SK-N-SH (cell line): ENCODE results near the gene NUP210L. TPM values are rescaled to one million over a fixed set of nuclear protein-coding genes. Genes with fewer than 3 reads are reported as not detected.

Source experiments
- CTCF ChIA-PET: fragments of 300-600, 350-600 bp; formaldehyde crosslinking; extraction: SDS; loops from one replicate; lab custom pipeline; 2021; lab: Yijun Ruan, JAX
- POLR2A ChIA-PET: fragments of 350-600 bp; sonication (Branson Sonifier 250); formaldehyde crosslinking; extraction: SDS; loops from one replicate; lab custom pipeline; 2020; ENCODE audit warnings: antibody characterized with exemption, inconsistent platforms; lab: Yijun Ruan, JAX
- DNase-seq: peaks from one replicate; pipeline ENCODE4 v3.0.0; 2012
- H2AFZ ChIP-seq: fragments of 200-600 bp; sonication (generic); 2 replicates; pipeline ENCODE4 v1.8.1; 2016; ENCODE audit warnings: antibody characterized with exemption, mild to moderate bottlenecking, low read depth
- H3F3A ChIP-seq: fragments of 200-600 bp; sonication (generic); replicated peaks from 2 replicates; pipeline ENCODE3; 2016; ENCODE audit warnings: antibody characterized with exemption, mild to moderate bottlenecking; ENCODE audit not compliant: insufficient read depth
- H3K27ac ChIP-seq, 2 experiments: fragments of 200-500 bp in 1 of 2; fragments of 200-600 bp in 1 of 2; sonication (Bioruptor generic) in 1 of 2; sonication (generic), shearing (Covaris generic) in 1 of 2; 2 replicates each; pipeline versions ENCODE4 v1.5.1 to v1.6.1; 2014 to 2016; ENCODE audit warnings: low read depth in 2 of 2, inconsistent platforms in 1 of 2, low read length in 1 of 2, mild to moderate bottlenecking in 1 of 2, mixed read lengths in 1 of 2
- H3K27me3 ChIP-seq: fragments of 200-600 bp; sonication (generic), shearing (Covaris generic); 2 replicates; pipeline ENCODE4 v1.6.1; 2016; ENCODE audit warnings: mixed run types; ENCODE audit not compliant: insufficient read depth
- H3K36me3 ChIP-seq, 2 experiments: fragments of 200-500 bp in 1 of 2; fragments of 200-600 bp in 1 of 2; sonication (Bioruptor generic) in 1 of 2; sonication (generic) in 1 of 2; replicated peaks in 1 of 2; 2 replicates each; pipeline versions ENCODE3 to v1.5.1; 2014 to 2016; ENCODE audit warnings: low read length in 1 of 2, mild to moderate bottlenecking in 1 of 2; ENCODE audit not compliant: insufficient read depth in 2 of 2, control insufficient read depth in 1 of 2
- H3K4me1 ChIP-seq, 2 experiments: fragments of 200-500 bp in 1 of 2; fragments of 200-600 bp in 1 of 2; sonication (Bioruptor generic) in 1 of 2; sonication (generic), shearing (Covaris generic) in 1 of 2; 2 replicates each; pipeline versions ENCODE4 v1.5.1 to v1.6.1; 2014 to 2016; ENCODE audit warnings: low read depth in 1 of 2, low read length in 1 of 2, mixed run types in 1 of 2; ENCODE audit not compliant: insufficient read depth in 2 of 2, control insufficient read depth in 1 of 2
- H3K4me2 ChIP-seq: fragments of 200-600 bp; sonication (generic), shearing (Covaris generic); 2 replicates; pipeline ENCODE4 v1.6.1; 2017; ENCODE audit warnings: mixed run types
- H3K4me3 ChIP-seq, 2 experiments: fragments of 200-500 bp in 1 of 2; fragments of 200-600 bp in 1 of 2; sonication (Bioruptor generic) in 1 of 2; sonication (generic), shearing (Covaris generic) in 1 of 2; 2 replicates each; pipeline versions ENCODE4 v1.5.1 to v1.8.1; 2014 to 2016; ENCODE audit warnings: low read depth in 2 of 2, inconsistent platforms in 1 of 2, low read length in 1 of 2, mild to moderate bottlenecking in 1 of 2, mixed read lengths in 1 of 2, moderate library complexity in 1 of 2
- H3K79me2 ChIP-seq: fragments of 200-600 bp; sonication (generic); 2 replicates; pipeline ENCODE4 v1.8.1; 2017; ENCODE audit warnings: mild to moderate bottlenecking; ENCODE audit not compliant: insufficient read depth
- H3K9ac ChIP-seq: fragments of 200-600 bp; sonication (generic); 2 replicates; pipeline ENCODE4 v1.6.1; 2017; ENCODE audit warnings: mixed run types
- H3K9me2 ChIP-seq: fragments of 200-600 bp; sonication (generic); 2 replicates; pipeline ENCODE4 v1.6.1; 2017; ENCODE audit warnings: mixed run types
- H3K9me3 ChIP-seq: fragments of 200-600 bp; sonication (generic); 2 replicates; pipeline ENCODE4 v1.6.1; 2017; ENCODE audit warnings: mixed run types, mild to moderate bottlenecking, moderate library complexity
- H4K20me1 ChIP-seq: fragments of 200-600 bp; sonication (generic); 2 replicates; pipeline ENCODE4 v1.6.1; 2017; ENCODE audit warnings: mild to moderate bottlenecking, mixed run types; ENCODE audit not compliant: insufficient read depth
- CHD2 ChIP-seq: fragments of 150-350 bp; IDR thresholded peaks from 2 replicates; pipeline ENCODE4 v1.6.1; 2018; ENCODE audit warnings: low read length; ENCODE audit not compliant: partially characterized antibody
- EP300 ChIP-seq, 2 experiments: IDR thresholded peaks; 2 replicates each; pipeline versions ENCODE4 v1.4.0 to v1.6.1; 2012; ENCODE audit warnings: borderline replicate concordance in 1 of 2, low read depth in 1 of 2, low read length in 1 of 2
- EZH2phosphoT487 ChIP-seq: fragments of 200-600 bp; sonication (generic); IDR thresholded peaks from 2 replicates; pipeline ENCODE4 v1.6.1; 2017; ENCODE audit warnings: low read depth, mixed run types, mild to moderate bottlenecking, antibody characterized with exemption, moderate library complexity, borderline replicate concordance
- FOSL2 ChIP-seq: IDR thresholded peaks from 2 replicates; pipeline ENCODE4 v1.4.0; 2012; ENCODE audit warnings: low read depth, mild to moderate bottlenecking, moderate library complexity, borderline replicate concordance
- FOXJ3 ChIP-seq: sonication (generic); formaldehyde crosslinking; IDR thresholded peaks from 2 replicates; pipeline ENCODE4 v1.5.1; 2020; ENCODE audit warnings: mild to moderate bottlenecking, missing genetic modification reagents
- GABPA ChIP-seq: IDR thresholded peaks from 2 replicates; pipeline ENCODE4 v1.4.0; 2012; ENCODE audit warnings: low read depth, mild to moderate bottlenecking
- GATA2 ChIP-seq: sonication (generic); formaldehyde crosslinking; IDR thresholded peaks from 2 replicates; pipeline ENCODE4 v1.5.0; 2020; ENCODE audit warnings: mild to moderate bottlenecking, missing genetic modification reagents
- MEF2A ChIP-seq: IDR thresholded peaks from 2 replicates; pipeline ENCODE4 v1.4.0; 2012; ENCODE audit warnings: low read depth, borderline replicate concordance
- NRF1 ChIP-seq: IDR thresholded peaks from 2 replicates; pipeline ENCODE4 v1.6.1; 2012; ENCODE audit warnings: low read depth, mild to moderate bottlenecking, low read length
- POLR2AphosphoS5 ChIP-seq: IDR thresholded peaks from 2 replicates; pipeline ENCODE4 v1.6.1; 2012; ENCODE audit warnings: low read depth, low read length
- RCOR1 ChIP-seq: fragments of 150-350 bp; IDR thresholded peaks from 2 replicates; pipeline ENCODE4 v1.6.1; 2017; ENCODE audit warnings: antibody characterized with exemption, low read length
- SMC3 ChIP-seq: IDR thresholded peaks from 2 replicates; pipeline ENCODE4 v1.6.1; 2012; ENCODE audit warnings: low read depth, low read length, improper control_type of control experiment
- TAF1 ChIP-seq: IDR thresholded peaks from 2 replicates; pipeline ENCODE4 v1.6.1; 2012; ENCODE audit warnings: low read depth, mild to moderate bottlenecking, low read length, moderate library complexity, borderline replicate concordance
- TCF12 ChIP-seq: IDR thresholded peaks from 2 replicates; pipeline ENCODE4 v1.4.0; 2012
- YY1 ChIP-seq: IDR thresholded peaks from 2 replicates; pipeline ENCODE4 v1.4.0; 2012; ENCODE audit warnings: low read depth, mild to moderate bottlenecking
- WGBS: methylation state at CpG from one replicate; pipeline ENCODE4 v1.1.6; 2017; ENCODE audit warnings: low lambda C conversion rate; 5-methylcytosine and 5-hydroxymethylcytosine counted together
- polyA plus RNA-seq, 3 experiments: library from polyadenylated mRNA; depleted of rRNA; stranded (reverse); fragments of >200 nt; gene quantifications; 2 replicates each; pipeline ENCODE4 v1.2.3, GENCODE V29; 2012
- TF ChIP-seq, protein P1 (sequence below): IDR thresholded peaks from 2 replicates; pipeline ENCODE4 v1.4.0; 2012; ENCODE audit warnings: low read depth
- TF ChIP-seq, protein P2 (sequence below): IDR thresholded peaks from 2 replicates; pipeline ENCODE4 v1.4.0; 2012; ENCODE audit warnings: low read depth, borderline replicate concordance
- TF ChIP-seq, protein P3 (sequence below): fragments of 150-350 bp; IDR thresholded peaks from 2 replicates; pipeline ENCODE4 v1.6.1; 2016; ENCODE audit warnings: mild to moderate bottlenecking, low read depth, low read length
- TF ChIP-seq, protein P4 (sequence below): fragments of 150-350 bp; IDR thresholded peaks from 2 replicates; pipeline ENCODE4 v1.6.1; 2017; ENCODE audit warnings: antibody characterized with exemption, low read length, low read depth, borderline replicate concordance

The NUP210L gene
- polyA plus RNA-seq, 1 of the 3 experiments (the other 2 are of a cell fraction), result not detected

DNA sequence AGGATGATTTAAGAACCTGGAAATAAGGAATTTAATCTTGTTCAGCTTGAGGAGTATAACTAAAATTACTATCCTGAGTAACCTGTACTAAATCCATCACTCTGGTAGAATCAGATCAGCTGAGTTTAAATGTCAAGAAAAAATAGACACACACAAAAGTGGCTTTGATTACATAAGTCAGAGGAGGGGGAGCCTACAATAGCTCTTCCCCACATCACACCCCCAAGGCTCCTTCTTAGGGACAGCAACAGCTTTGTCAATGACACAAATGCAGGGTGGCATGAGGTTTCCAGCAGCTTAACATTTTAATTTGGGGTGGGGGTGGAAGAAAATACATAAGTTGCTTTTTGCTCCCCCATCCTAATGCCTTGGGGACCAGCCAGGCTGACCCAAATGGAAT lies 12.6 kb upstream of the NUP210L start:
- H3K27me3 ChIP-seq, result no peaks in the 10 kb centered on the region
- H3K9me2 ChIP-seq, result no peaks in the 10 kb centered on the region
- H2AFZ ChIP-seq, result no peak overlapping the region
- no peak overlapping the region for H3K4me2 ChIP-seq
- H3K27ac ChIP-seq, result no peak overlapping the region
- no peaks in the 10 kb centered on the region for H3K9me3 ChIP-seq
- TF ChIP-seq, protein P1, sequence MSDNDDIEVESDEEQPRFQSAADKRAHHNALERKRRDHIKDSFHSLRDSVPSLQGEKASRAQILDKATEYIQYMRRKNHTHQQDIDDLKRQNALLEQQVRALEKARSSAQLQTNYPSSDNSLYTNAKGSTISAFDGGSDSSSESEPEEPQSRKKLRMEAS, result no peak
- no peak for TF ChIP-seq TCF12
- no peak overlapping the region for H3K4me3 ChIP-seq
- peaks cover 69% of the 10 kb centered on the region for H4K20me1 ChIP-seq
- no peak overlapping the region for H3K9ac ChIP-seq
- H3K36me3 ChIP-seq, result peaks cover 84 to 88% of the 10 kb centered on the region in 2 experiments
- peaks cover 14% of the 10 kb centered on the region for H3F3A ChIP-seq
- DNase-seq, result no peak
- H3K79me2 ChIP-seq, result peaks cover 97% of the 10 kb centered on the region
- ChIA-PET CTCF (no interaction called here), POLR2A (no interaction called here)
- H3K4me1 ChIP-seq, result no peaks in the 10 kb centered on the region

DNA sequence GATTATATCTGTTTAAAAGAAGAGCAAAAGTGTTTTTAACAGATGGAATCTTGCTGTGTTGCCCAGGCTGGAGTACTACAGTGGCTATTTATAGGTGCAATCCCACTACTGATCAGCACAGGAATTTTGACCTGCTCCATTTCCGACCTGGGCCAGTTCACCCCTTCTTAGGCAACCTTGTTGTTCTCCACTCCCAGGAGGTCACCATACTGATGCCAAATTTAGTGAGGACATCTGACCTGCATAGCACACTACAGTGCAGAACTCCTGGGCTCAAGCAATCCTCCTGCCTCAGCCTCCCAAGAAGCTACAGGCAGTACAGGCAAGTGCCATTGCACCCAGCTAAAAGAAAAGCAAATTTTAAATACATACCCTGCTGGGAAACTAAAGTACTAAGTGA lies 11.3 kb upstream of the NUP210L start:
- H4K20me1 ChIP-seq, result peaks cover 57% of the 10 kb centered on the region
- POLR2A ChIA-PET, result interaction anchor here (0.6 kb wide), 2 partner anchors 117 to 401 kb away, joined by 3 to 4 read pairs; no protein-coding TSS in a partner anchor

DNA sequence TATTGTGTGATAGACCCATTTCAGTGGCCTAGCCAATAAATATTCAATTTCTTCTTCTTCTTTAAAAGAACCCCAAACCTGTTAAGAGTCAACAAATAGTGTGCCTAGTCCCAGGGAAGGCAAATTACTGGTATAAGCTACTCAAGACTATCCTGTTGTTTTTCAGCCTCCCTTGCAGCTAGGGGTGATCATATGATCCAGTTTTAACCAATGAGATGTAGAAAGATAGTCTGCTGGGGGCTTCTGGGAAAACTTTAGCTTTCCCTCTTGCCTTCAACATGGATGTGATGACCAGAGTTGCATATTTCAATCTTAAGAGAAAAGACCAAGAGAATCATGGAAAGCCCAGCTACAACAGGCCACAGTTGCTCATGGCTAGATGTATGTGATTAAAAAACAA lies 4.7 kb upstream of the NUP210L start:
- ChIA-PET POLR2A (no interaction called here), CTCF (interaction anchor here (0.8 to 1.9 kb wide), 2 partner anchors 13 to 16 kb away, joined by 3 to 10 read pairs; no protein-coding TSS in a partner anchor)
- peaks cover 41% of the 10 kb centered on the region for H3K79me2 ChIP-seq
- no peak for TF ChIP-seq EP300 (IDR thresholded peaks at IDR 0.05; ENCODE audit: borderline replicate concordance in 1 of 2, low read depth in 1 of 2, low read length in 1 of 2)
- TF ChIP-seq NRF1, result no peak
- no peak for TF ChIP-seq TAF1
- no peak for TF ChIP-seq RCOR1
- no peak for TF ChIP-seq POLR2AphosphoS5
- no peak for TF ChIP-seq GATA2
- no peak for TF ChIP-seq CHD2
- no peak for TF ChIP-seq YY1
- TF ChIP-seq EZH2phosphoT487, result no peak
- TF ChIP-seq, protein P2, sequence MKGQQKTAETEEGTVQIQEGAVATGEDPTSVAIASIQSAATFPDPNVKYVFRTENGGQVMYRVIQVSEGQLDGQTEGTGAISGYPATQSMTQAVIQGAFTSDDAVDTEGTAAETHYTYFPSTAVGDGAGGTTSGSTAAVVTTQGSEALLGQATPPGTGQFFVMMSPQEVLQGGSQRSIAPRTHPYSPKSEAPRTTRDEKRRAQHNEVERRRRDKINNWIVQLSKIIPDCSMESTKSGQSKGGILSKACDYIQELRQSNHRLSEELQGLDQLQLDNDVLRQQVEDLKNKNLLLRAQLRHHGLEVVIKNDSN, result no peak
- TF ChIP-seq SMC3, result no peak
- TF ChIP-seq MEF2A, result no peak
- TF ChIP-seq GABPA, result no peak
- no peak for TF ChIP-seq TCF12
- TF ChIP-seq, protein P3, sequence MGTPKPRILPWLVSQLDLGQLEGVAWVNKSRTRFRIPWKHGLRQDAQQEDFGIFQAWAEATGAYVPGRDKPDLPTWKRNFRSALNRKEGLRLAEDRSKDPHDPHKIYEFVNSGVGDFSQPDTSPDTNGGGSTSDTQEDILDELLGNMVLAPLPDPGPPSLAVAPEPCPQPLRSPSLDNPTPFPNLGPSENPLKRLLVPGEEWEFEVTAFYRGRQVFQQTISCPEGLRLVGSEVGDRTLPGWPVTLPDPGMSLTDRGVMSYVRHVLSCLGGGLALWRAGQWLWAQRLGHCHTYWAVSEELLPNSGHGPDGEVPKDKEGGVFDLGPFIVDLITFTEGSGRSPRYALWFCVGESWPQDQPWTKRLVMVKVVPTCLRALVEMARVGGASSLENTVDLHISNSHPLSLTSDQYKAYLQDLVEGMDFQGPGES, result no peak
- TF ChIP-seq FOSL2, result no peak

More for the DNA sequence above, 11.3 kb upstream of the NUP210L start:
- Histone ChIP-seq H3K9ac (no peak overlapping the region), H3K27me3 (no peaks in the 10 kb centered on the region), H3K9me3 (no peaks in the 10 kb centered on the region), H3K4me3 (no peak overlapping the region), H3K9me2 (no peaks in the 10 kb centered on the region), H2AFZ (no peak overlapping the region), H3K27ac (no peak overlapping the region), H3K4me1 (no peaks in the 10 kb centered on the region), H3F3A (peaks cover 24% of the 10 kb centered on the region)
- no peak for DNase-seq
- WGBS, result 100% methylated on average over 1 of the region's 1 CpG
- CTCF ChIA-PET, result no interaction called here
- TF ChIP-seq, protein P4, sequence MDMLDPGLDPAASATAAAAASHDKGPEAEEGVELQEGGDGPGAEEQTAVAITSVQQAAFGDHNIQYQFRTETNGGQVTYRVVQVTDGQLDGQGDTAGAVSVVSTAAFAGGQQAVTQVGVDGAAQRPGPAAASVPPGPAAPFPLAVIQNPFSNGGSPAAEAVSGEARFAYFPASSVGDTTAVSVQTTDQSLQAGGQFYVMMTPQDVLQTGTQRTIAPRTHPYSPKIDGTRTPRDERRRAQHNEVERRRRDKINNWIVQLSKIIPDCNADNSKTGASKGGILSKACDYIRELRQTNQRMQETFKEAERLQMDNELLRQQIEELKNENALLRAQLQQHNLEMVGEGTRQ, result no peak
- TF ChIP-seq, protein P1, result no peak
- TF ChIP-seq FOSL2, result no peak
- TF ChIP-seq FOXJ3 (CRISPR knock-in tag), result no peak
- TF ChIP-seq MEF2A, result no peak
- TF ChIP-seq, all 33 proteins: peak for 0
- H3K79me2 ChIP-seq, result peaks cover 95% of the 10 kb centered on the region
- H3K4me2 ChIP-seq, result no peak overlapping the region
- peaks cover 83% of the 10 kb centered on the region in 2 experiments for H3K36me3 ChIP-seq

More for the DNA sequence above, 4.7 kb upstream of the NUP210L start:
- Histone ChIP-seq H3F3A (peaks cover 58% of the 10 kb centered on the region), H3K9me2 (no peaks in the 10 kb centered on the region), H3K4me2 (no peak overlapping the region), H3K4me3 (no peak overlapping the region; a peak in 1 of 4 replicates), H4K20me1 (peaks cover 33% of the 10 kb centered on the region), H3K36me3 (peaks cover 75 to 79% of the 10 kb centered on the region in 2 experiments), H3K4me1 (no peaks in the 10 kb centered on the region), H2AFZ (no peak overlapping the region), H3K9me3 (no peaks in the 10 kb centered on the region), H3K9ac (no peak overlapping the region), H3K27ac (no peak overlapping the region), H3K27me3 (no peaks in the 10 kb centered on the region)
- DNase-seq, result no peak
